Activated CD4-positive, alpha-beta T cell treated with anti-CD3 and anti-CD28 coated beads for 48 hours (primary cell): ENCODE measurements around the gene PSMB4.
"Not testable (repeated sequence)": the region's sequence is repeated elsewhere in the genome, so short reads cannot be mapped to it uniquely, and the experiment has no call there.

Experiments used
- DNase-seq: peaks from one replicate; pipeline ENCODE4 v3.0.0-alpha.2; 2020

The PSMB4 gene

DNA sequence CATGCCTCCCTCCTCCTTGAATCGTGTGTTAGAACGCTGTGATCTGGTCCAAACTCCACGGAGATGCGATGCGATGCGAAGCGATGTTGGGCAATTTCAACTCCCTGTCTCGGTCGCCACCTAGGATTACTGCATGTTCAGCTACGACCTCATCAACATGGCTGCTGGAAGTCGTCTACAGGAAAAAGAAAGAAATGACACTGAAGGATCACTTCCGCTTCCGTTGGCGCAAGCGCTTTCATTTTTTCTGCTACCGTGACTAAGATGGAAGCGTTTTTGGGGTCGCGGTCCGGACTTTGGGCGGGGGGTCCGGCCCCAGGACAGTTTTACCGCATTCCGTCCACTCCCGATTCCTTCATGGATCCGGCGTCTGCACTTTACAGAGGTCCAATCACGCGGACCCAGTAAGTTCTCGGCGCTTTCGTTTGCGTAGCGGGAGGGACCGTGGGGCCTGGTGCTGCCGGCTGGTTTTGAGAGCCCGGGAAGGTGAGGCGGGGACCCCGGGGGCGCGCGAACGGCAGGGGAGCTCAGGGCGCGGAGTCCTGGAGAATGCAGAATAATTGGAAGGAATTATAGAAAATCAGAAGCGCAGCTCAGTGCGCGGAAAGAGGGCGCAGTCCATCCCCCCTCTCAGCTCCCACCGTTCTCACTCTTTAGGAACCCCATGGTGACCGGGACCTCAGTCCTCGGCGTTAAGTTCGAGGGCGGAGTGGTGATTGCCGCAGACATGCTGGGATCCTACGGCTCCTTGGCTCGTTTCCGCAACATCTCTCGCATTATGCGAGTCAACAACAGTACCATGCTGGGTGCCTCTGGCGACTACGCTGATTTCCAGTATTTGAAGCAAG lies at the start of gene PSMB4:
Gene PSMB4, plus strand, starts transcription at position 250 of the 848 bp plus-strand sequence. Its CDS starts 15 bp downstream, at position 265.
- DNase-seq, result peak; percentile 83

- DNase-seq, result not testable (repeated sequence)
These were observed 49.0 kb upstream of the PSMB4 start for GRCh38 chr1:151350323-151350722.

GRCh38 chr1:151352021-151352718 lies 47.2 kb upstream of the PSMB4 start:
- no peak for DNase-seq

GRCh38 chr1:151356696-151357095 lies 42.7 kb upstream of the PSMB4 start:
- no peak for DNase-seq

DNA sequence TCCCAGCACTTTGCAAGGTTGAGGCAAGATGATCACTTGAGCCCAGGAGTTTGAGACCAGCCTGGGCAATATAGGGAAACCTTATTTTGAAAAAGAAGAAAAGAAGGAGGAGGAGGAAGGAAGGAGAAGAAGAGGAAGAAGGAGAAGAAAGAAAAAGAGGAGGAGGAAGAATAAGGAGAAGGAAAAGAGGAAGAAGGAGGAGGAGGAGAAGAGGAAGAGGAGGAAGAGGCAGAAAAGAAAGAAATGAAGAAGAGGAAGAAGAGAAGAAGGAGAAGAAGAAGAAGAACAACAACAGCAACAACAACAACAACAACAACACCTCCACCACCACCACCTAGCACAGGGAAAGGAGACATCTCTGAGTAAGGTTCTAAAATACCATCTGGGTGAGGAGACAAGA lies 37.5 kb upstream of the PSMB4 start:
- DNase-seq, result no peak

DNA sequence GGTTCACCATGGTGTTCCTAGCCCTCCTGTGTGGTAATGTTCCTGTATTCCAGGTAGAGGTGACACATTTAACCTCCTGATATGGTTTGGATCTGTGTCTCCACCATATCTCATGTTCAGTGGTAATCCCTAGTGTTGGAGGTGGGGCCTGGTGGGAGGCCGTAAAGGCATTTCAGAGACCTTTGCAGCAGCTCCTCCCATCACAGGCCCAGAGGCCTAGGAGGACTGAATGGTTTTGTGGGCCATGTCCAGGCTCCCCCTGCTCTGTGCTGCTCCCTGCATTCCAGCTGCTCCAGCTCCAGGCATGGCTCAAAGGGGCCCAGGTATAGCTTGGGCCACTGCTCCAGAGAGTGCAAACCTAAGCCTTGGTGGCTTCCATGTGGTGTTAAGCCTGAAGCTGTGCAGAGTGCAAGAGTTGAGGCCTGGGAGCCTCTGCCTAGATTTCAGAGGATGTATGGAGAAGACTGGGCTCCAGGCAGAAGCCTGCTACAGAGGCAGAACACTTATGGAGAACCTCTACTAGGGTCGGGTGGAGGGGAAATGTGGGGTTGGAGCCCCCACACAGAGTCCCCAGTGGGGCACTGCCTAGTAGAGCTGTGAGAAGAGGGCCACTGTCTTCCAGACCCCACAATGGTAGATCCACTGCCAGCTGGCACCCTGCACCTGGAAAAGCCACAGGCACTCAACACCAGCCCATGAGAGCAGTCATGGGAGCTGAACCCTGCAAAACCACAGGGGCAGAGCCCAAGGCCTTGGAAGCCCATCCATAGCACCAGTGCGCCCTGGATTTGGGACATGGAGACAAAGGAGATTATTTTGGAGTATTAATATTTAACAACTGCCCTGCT lies 36.8 kb upstream of the PSMB4 start:
- no peak for DNase-seq

- DNase-seq, result no peak
These were observed 34.4 kb upstream of the PSMB4 start for GRCh38 chr1:151364996-151365395.

- DNase-seq, result no peak
These were observed 31.5 kb upstream of the PSMB4 start for GRCh38 chr1:151367658-151368392.

DNA sequence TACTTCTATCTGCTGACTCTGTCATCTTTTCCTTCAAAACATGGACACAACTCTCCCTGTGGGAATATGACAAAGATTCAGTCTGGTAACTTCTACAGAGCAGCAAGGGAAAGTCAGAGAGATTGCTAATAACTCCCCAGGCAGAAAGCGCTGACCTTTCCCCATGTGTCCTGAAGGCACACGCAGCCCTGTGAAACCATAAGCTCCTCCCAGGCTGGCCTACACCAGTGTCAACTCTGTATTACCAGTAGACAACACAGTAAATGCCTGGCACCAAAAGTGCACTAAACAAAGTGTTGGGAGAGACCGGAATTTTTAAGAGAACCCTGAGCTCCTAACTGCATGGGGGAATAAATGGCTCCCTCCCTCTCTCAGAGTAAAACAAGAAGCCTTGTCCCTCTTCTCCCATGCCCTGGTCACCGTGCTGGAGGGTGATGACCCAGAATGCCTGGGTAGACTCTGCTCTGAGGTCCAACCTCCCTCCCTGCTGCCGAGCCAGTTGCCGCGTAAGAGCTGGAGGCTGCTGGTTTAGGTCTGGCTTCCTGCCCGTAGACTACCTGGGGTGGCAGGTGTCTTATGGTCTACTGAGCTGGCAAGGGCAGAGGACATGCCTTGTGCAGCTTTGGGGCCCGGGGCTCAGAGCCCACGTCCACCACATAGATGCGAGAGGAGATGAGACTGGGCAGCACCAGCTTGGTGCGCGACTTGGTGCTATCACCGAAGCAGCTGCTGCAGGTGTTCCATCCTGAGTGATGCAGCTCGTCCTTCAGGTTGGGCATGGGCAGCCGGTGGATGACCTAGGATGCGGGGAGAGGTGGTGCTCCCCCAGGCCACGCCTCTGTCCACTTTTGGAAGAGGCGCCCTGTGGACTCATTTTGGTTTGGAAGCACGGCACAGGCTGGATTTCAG lies 30.7 kb upstream of the PSMB4 start:
- DNase-seq, result no peak

DNA sequence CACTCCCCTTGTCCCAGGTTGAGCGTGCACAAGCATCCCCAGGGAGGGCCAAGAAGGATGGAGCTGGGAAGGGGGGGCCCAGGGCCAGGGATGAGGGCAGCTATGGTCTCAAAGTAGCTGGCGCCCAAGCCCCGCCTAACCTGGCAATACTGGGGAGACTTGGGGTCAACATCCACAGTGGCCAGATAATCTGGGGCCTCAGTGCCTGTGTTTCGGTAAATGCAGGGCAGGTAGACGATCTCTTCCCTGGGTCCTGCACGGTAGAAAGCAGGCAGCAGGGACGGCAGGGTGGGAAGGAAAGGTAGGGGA lies 30.1 kb upstream of the PSMB4 start:
- DNase-seq, result no peak

DNA sequence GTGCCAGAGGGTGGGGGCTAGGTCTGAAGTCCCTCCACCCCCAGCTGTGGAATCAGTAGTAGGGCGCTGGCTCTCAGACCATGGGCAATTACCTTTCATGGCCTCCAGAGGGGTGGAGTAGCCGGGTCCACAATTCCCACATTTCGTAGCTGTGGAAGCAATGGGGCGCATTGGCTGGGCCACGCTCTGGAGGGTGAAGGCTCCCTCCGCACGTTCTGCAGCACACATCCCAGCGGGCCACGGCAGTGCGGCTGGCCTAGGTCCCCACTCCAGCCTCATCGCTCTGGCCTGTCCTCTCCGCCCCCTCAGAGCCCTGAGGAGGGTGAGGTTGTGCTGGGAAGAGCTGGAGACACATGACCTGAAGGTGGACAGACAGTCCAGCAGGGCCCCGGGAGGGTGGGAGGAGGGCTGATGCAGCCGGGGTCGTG lies 29.7 kb upstream of the PSMB4 start:
- DNase-seq, result no peak

DNA sequence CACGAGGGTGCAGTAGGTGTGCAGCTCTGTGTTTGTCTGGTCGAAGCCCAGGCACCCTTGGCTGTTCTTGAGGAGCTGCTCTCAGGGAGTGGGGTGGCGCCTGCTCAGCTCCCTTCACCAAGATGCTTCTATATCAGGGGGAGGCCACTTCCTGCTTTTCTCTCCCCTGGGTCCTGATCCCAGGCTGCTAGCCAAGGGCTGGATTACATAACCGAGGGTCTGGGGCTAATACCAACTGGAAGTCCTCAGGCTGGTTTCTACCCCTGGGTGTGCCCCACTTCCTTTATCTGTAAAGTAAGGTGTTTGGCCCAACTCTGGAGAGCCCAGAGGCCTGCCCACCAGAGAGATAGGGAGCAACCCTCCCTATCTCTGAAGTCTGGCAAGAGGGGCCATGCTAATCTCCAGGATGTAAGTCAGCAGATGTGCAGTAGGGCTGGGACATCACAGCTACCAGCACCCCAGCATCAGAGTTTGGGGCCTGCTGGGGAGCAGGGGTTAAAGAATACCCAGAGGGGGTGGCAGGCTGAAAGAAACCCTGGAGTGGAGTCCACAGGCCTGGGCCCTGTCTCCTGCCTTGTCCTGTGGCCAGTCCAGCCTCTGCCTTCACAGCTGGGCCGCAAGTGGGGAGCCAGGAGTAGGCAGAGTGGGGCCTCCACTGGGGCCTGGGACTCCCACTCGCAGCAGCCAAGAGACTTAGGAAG lies 29.0 kb upstream of the PSMB4 start:
- no peak for DNase-seq

- DNase-seq, result no peak
These were observed 27.9 kb upstream of the PSMB4 start for GRCh38 chr1:151371370-151372057.

DNA sequence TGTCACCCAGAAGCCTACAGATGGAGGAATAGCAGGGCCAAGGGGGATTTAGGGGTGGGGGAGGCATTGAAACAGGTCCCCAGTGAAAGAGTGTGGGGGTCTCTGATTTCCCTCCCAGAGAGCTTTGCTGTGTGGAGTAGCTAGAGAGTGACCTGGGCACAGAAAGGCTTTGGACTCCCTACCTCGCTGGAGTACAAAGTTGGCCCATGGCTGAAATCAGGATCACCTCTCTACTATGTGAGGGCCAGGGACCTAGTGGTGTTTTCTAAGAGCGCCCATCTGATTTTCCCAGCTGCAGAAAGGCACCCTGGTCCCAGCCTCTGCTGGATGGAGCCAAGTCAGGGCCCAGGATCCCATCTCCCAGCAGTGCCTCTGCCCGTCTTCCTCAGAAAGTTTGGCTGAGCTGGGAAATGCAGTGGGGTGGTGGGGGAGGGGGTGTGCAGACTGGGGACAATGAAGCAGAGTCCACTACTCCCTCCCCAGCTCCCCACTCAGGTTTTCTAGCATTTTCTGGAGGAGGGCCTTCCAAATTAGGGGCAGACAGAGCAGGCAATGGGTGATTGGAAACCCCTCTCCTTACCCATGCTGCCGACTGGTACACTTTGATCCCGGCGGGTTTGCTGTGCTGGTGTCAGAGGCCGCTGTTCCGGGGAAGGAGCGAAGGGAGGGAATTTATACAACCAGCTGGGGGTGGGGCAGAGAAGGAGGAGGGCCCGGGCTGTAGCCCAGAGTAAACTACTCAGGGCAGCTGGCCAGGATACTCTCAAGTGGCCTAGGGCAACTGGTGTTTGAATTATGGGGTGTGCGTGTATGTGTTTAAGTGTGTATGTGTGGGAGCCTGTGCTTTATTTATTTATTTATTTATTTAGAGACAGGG lies 27.1 kb upstream of the PSMB4 start, which contains the start of gene SELENBP1:
Gene SELENBP1, minus strand, starts transcription at position 648 of the 877 bp plus-strand sequence. Its CDS starts 64 bp downstream, at position 584.
- no peak for DNase-seq

- no peak for DNase-seq
These were observed 26.2 kb upstream of the PSMB4 start for GRCh38 chr1:151373196-151373595.

DNA sequence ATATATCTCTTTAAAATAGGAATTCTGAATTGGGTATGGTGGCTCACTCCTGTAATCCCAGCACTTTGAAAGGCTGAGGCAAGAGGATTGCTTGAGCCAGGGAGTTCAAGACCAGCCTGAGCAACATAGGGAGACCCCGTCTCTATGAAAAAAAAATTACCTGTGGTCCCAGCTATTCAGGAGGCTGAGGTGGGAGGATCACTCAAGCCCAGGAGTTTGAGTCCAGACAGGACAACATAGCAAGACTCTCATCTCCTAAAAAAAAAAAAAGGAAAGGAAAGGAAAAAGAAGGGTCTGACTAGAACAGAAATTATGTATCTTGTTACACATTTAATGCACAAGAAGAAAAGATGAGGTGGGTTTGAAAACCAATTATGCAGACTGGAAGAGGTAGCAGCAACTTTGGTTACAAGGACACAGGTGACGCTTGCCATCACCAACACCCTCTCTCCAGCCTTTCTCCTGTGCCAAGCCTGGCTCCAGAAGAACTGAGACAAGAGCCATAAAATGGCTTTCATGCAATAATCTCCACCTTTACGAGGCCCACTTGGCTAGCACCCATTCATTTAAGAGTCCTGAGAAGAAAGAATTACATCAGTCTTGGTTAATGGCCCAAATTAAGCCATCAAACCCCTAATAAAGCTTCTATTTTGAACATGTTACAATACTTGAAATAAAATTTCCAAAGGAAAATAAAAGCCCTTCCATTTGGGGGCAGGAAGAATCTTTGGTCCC lies 22.1 kb upstream of the PSMB4 start:
- no peak for DNase-seq

DNA sequence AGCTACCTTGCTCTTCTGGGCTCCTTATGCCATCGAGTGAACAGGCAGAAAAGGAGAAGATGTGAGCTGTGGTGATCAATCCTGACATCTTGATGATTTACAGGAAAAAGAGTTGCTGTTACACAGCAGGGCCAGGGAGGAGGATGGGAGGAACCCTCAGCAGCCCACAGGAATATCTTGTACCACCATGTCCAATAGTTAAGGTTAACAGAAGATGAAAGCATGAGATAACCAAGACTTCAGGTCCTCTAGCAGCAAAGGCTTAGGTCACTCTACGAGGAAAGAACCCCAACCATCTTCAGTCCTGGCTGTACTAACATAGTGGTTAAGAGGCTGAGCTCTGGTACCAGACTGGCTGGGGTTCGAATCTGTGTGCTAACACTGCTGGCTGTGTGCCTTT lies 14.8 kb upstream of the PSMB4 start:
- no peak for DNase-seq

- DNase-seq, result no peak
These were observed 13.4 kb upstream of the PSMB4 start for GRCh38 chr1:151386002-151386401.
